Measurements from ENCODE around the gene STRN. TPM values are rescaled to one million over a fixed set of nuclear protein-coding genes. Genes with fewer than 3 reads are reported as not detected.

Gene STRN
- total and polyA plus RNA-seq, 11 donors = 9.2 to 101 (median 62.7) TPM

- Histone ChIP-seq H3K4me3 (no peak overlapping the region), H3K36me3 (no peaks in the 10 kb centered on the region), H3K27ac (no peak overlapping the region), H3K9me3 (no peaks in the 10 kb centered on the region), H3K27me3 (no peaks in the 10 kb centered on the region), H3K4me1 (no peaks in the 10 kb centered on the region)
- 90 to 93% (median 91%) methylated on average over 10 of the region's 10 CpGs for WGBS, 4 donors
- intact Hi-C loops (cut with DNase I) = no loop called here
- ATAC-seq (no peak), DNase-seq (no peak)
- TF ChIP-seq POLR2A (IDR thresholded peaks at IDR 0.05) = no peak
- no peak for TF ChIP-seq CTCF (IDR thresholded peaks at IDR 0.05)
Observed at GRCh38 chr2:36823862-36824261, 142.5 kb downstream of the STRN start.

GRCh38 chr2:36820942-36821605, 145.3 kb downstream of the STRN start:
- TF ChIP-seq CTCF (IDR thresholded peaks at IDR 0.05) (no peak), POLR2A (IDR thresholded peaks at IDR 0.05) (no peak)
- Histone ChIP-seq H3K27ac (no peak overlapping the region), H3K4me3 (no peak overlapping the region), H3K36me3 (no peaks in the 10 kb centered on the region), H3K9me3 (no peaks in the 10 kb centered on the region), H3K27me3 (no peaks in the 10 kb centered on the region), H3K4me1 (no peaks in the 10 kb centered on the region)
- peak in 1 of 4 donors; percentile 24 for ATAC-seq
- WGBS, 4 donors = 82 to 94% (median 84%) methylated on average over 7 of the region's 7 CpGs
- intact Hi-C loops (cut with DNase I) = no loop called here
- DNase-seq = no peak

DNA sequence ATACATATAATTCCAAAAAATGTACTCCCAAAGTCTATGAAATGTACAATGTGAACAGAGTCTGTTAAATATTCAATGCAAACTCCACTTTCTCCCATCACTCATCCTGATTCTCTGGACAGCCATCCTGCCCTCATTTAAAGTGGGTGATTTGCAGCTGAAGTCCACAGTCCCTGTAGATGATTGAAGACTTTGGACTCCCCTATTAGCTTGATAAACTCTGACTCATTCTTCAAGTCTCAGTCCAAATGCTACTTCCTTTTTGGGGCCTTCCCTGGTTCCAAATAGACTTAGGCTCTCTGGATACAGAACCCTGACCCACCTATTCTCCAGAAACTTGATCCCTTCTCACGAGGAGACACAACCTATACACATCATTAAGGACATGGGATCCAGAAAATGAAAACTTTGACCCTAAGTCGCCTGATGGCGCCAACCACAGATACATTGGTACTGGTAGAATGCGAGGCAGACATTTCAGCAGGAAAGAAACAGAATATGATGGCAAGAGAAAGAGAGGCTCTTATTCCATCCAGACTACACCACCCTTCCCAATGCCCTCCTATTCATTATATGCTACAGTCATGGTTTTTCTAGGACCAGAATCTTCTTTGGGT, 147.1 kb downstream of the STRN start:
- TF ChIP-seq POLR2A (IDR thresholded peaks at IDR 0.05) = no peak
- no peak for TF ChIP-seq CTCF (IDR thresholded peaks at IDR 0.05)
- intact Hi-C loops (cut with DNase I) = no loop called here
- no peaks in the 10 kb centered on the region for H3K36me3 ChIP-seq
- H3K27ac ChIP-seq = no peak overlapping the region
- ATAC-seq (no peak), DNase-seq (no peak)
- H3K4me3 ChIP-seq = no peak overlapping the region
- H3K4me1 ChIP-seq = no peaks in the 10 kb centered on the region
- 85 to 91% (median 90%) methylated on average over 4 of the region's 4 CpGs for WGBS, 4 donors
- H3K9me3 ChIP-seq = no peaks in the 10 kb centered on the region
- H3K27me3 ChIP-seq = no peaks in the 10 kb centered on the region

- WGBS, 4 donors = 72 to 87% (median 79%) methylated on average over 2 of the region's 2 CpGs
- intact Hi-C loops (cut with DNase I) = no loop called here
- ATAC-seq (no peak), DNase-seq (no peak)
- Histone ChIP-seq H3K9me3 (no peaks in the 10 kb centered on the region), H3K27me3 (no peaks in the 10 kb centered on the region), H3K27ac (no peak overlapping the region), H3K36me3 (no peaks in the 10 kb centered on the region), H3K4me1 (no peaks in the 10 kb centered on the region), H3K4me3 (no peak overlapping the region)
- TF ChIP-seq CTCF (IDR thresholded peaks at IDR 0.05) (no peak), POLR2A (IDR thresholded peaks at IDR 0.05) (no peak)
Observed at GRCh38 chr2:36818542-36818941, 147.8 kb downstream of the STRN start.
